ENCODE results near the gene GRAMD1A.
"Not testable (repeated sequence)": the region's sequence is repeated elsewhere in the genome, so short reads cannot be mapped to it uniquely, and the experiment has no call there.

Gene GRAMD1A

DNA sequence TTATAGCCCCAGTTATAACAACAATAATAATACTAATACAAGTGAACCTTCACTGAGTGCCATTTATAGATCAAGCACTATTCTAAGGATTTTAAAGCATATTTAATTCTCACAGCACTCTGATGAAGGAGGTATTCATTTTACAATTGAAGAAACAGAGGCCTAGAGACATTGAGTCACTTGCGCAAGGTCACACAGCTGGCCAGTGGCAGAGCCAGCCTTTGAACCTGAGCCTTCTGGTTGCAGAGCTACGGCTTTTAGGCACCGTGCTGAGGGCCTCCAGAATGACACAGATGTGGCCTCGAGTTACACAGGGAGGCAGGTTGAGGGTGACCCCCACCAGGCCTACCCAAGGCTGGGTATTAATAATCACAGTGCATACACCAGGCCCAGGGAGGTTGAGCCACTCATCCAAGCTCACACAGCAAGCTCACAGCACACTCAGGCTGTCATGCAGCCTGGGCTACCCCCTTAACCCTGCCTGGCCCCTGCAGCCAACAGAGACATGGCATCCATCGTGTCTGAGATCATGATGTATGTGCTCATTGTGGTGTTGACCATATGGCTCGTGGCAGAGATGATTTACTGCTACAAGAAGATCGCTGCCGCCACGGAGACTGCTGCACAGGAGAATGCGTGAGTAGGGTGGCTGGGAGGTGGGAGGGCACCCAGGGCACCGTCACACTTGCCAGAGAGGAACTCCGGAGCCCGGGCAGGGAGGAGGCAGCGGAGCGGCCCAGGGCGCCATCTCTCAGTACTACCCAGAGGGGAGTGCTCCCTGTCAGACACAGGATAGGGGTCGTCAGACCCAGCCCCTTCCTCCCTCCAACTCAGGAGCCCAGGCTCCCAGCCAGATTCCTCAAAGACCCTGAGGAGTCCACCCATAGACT is 38.7 kb downstream of the GRAMD1A start:
- DNase-seq: no peak

DNA sequence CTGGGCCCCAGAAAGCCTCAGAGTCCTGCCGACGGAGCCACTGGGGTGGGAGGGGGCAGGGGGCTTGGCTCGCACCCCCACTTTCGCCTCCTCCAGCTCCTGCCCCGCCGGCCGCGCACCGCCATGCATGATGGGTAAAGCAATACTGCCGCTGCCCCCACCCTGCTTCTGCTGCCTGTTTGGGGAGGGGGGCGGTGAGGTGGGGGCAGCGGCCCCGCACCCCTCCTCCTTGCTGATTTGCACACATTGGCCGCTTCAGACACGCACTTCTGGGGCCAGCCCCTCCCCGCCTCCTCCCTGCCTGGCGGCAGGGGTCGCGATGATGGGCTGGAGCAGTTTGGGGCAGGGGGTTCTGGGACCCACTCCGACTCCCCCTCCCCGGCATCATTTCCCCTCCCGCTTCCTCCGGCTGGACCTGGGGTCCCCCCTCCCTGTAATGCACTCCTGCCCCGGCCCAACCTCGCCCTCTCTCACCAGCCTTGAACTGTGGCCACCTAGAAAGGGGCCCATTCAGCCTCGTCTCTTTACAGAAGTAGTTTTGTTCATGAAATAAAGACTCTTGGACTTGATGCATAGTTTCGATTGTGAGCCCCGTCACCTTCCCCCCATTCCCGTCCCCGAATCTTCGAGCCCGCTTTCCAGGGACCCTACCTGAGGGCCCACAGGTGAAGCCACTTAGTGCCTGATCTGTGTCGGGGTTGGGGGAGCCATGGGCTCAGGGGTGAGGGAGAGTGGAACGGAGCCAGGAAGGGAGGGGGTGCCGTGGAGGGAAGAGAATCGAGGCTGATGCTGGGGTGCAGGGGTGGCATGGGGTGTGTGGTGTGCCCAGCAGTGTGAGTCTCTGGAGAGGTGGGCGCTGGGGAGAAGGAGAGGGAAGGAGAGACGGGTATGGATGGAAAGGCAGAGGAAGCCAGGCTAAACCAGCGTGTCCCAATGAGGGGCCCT is 40.0 kb downstream of the GRAMD1A start:
- DNase-seq: no peak

DNA sequence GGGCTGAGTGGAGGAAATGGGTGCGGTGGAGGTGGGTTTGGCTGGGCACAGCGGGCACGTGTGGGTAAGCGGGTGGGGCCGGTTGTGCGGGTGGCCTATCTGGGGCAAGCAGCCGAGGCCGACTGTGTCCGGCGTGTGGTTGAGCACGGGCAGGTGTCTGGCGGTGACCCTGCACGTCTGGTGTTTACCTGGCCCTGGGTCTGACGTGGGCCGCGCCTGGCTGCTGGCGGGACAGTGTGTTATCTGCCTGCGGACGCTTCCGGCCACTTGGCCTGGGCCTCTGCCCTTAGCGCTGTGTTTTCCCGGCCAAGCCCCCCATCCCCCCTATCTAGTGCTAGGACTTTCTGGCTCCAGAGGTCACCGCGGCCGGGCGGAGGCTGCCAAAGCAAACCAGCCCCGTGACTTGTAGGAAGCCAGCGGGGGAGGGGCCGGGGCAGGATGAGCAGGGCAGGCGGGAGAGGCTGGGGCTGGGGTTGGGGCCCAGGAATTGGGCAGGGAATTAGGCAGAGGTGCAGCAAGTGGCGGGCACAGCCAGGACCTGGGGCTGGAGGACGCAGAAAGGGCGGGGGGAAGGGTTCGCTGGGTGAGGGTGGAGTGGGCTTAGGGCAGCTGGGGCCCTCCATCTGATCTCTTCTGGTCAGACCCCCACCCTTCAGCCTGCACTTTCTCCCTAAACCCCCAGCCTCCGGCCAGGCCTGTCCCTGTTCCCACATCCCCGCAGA is 40.9 kb downstream of the GRAMD1A start:
- DNase-seq: peak in 2 of 4 experiments; percentile 9 to 21

DNA sequence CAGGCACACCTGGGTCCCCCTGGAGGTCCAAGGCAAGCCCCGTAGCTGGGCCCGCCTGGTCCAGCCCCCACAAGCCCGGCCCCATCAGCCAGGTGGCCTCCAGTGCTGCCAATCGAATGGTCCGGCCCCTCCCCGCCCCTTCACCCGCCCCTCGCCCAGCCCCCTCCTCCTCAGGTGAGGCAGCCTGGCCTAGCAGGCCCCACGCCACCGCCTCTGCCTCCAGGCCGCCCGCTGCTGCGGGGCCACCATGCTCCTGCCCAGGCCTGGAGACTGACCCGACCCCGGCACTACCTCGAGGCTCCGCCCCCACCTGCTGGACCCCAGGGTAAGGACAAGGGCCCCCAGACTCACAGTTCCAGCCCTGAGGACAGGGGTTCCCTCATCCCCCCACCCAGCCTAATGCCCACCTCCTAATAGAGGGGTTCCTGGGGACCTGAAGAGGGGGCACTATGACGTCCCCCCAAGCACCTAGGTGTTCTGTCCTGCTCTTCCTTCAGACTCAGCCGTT is 41.5 kb downstream of the GRAMD1A start, which contains the start of gene HPN:
Gene HPN, plus strand, starts transcription at position 174 of the 508 bp plus-strand sequence. CDS start 786 bp downstream, outside the sequence.
- DNase-seq: no peak

DNA sequence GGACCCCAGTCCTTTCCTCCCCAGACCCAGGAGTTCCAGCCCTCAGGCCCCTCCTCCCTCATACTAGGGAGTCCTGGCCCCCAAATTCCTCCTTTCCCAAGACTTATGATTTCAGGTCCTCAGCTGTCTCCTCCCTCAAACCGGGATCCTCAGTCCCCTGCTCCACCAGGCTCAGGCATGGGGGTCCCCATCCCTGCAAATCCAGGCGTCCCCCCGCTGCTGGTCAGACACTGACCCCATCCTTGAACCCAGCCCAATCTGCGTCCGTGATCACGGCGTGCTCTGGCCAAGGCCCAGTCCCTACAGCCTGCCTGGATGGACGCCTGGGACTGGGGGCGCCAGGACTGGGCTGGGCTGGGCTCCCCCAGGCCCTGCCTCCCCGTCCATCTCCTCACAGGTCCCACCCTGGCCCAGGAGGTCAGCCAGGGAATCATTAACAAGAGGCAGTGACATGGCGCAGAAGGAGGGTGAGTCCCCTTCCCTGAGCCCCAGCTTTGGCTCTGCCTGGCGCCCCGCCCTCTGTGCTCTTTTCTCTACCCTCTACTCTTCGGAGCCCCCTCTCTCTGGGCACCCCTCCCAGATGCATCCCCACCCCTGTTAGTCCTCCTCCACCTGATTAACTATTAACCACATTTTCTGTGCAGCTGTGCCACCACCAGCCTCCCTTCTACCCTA is 42.1 kb downstream of the GRAMD1A start:
- DNase-seq: no peak

DNA sequence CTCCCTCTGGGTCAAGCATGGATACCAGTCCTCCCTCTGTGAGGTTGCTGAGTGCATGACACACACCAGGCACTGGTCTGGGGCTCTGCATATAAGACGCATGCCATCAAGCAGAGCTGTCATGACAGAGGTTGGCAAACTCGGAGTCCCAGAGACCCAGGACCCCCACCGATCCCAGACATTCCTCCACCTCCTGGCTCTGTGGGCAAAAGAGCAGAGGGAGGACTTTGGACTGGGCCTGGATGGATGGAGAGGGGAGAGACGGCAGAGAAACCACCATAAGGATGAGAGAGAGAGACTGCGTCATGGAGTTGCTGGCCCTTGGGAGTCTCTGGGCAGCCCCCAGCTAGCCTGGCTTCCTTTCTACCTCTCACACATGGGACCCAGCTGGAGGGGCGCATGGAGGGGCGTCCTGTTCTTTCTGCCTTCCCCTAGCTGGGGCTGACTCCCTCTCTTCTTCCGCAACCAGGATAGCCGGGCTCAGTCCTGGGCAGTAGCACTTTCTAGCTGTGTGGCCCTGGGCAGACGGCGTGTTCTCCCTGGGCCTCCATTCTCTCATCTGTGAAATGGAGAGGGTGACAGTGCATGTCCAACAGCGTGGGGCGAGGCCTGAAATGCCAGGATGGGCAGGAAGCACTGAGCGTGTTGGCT is 43.0 kb downstream of the GRAMD1A start:
- DNase-seq: no peak

DNA sequence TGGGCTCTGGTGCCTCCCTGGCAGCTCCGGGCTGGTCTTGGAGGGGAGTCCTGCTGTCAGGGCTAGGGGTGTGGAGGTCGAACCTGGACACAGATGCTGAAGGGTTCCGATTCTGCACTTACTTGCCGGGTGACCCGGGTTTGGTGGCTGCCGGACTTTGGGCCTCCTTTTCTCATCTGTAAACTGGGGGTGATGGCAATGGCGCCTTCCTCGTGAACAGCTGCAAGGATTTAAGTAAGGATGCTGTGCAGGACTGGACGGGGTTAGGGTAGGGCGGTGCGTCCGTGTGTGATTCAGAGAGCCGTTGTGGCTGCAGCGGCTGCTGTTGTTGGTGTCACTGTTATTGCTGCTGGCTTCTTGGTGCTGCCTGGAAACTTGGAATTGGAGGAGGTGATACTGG is 43.8 kb downstream of the GRAMD1A start:
- no peak for DNase-seq

DNA sequence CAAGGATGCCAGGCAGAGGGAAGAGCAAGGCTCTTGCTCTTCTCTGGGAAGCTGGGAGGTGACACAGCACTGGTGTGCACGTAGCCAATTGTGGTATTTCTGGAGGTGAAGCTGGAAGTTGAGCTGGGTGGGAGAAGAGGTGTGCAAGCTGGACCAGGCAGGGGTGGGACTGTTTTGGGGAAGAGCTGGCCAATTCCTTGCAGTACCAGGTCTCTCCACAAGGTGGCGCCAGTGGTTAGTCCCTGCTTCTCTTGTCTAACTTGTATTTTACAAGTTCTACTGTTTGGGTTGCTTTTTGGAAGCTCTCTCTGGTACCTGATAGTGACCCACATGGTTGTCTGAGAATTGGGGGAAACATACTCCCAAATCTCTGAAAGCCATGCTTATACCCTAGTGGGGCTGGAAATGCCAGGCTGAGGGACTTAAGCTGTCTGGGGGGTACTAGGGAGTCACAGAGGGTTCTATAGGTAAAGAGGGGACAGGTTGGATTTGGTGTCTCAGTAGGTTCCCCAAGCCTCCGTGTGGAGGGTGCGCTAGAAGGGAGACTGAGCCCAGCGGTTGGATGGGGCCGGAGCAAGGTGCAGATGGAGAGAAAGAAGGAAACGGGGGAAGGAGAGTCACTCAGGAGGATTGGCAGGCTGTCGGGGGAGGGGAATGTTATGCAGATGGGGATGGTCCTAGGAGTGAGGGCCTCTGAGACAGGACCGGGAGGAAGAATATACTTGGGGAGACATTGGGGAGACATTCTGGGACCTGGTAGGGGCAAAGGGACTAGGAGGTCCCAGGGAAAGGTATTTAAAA is 44.4 kb downstream of the GRAMD1A start:
- peak in 3 of 4 experiments; percentile 34 to 51 (median 48) for DNase-seq

DNA sequence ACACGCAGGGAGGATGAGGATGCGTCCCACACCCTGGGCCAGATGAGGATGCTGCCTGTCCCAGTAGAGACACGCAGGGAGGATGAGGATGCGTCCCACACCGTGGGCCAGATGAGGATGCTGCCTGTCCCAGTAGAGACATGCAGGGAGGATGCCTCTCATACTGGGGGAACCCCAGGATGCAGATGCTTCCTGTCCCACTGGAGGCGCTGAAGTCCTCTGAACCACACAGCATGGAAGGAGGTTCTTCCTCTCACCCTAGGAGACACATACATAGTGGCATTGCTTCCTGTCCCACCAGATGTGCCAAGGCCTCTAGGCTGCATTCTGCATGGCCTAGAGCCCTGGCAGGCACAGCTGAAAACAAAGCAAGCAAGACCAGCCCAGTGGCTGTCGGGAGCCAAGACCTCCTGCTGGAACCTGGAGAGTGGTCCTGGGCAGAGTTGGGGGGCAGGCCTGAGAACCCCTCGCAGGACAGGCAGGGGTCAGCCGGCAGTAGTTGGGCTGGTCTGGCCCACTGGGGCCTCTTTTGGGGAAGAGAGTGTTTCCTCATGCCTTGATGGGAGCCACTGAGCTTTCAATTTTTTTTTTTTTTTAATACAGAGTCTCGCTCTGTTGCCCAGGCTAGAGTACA is 45.7 kb downstream of the GRAMD1A start:
- DNase-seq: peak in 1 of 4 experiments; percentile 14

DNA sequence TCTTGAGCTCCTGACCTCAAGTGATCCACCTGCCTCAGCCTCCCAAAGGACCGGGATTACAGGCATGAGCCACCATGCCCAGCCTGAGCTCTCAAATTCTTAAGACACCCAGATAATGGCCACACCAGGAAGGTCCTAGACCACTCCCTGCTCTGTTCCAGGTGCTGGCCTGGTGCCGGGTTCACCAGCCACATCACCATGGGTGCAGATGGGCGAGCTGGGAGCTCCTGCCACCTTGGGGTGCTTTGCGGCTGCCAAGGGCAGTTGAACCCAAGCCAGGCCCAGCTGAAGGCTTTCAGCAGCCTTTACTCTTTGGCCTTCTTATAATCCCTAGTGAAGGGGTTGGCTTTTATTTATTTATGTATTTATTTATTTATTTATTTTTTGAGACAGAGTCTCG is 46.3 kb downstream of the GRAMD1A start:
- no peak for DNase-seq

DNA sequence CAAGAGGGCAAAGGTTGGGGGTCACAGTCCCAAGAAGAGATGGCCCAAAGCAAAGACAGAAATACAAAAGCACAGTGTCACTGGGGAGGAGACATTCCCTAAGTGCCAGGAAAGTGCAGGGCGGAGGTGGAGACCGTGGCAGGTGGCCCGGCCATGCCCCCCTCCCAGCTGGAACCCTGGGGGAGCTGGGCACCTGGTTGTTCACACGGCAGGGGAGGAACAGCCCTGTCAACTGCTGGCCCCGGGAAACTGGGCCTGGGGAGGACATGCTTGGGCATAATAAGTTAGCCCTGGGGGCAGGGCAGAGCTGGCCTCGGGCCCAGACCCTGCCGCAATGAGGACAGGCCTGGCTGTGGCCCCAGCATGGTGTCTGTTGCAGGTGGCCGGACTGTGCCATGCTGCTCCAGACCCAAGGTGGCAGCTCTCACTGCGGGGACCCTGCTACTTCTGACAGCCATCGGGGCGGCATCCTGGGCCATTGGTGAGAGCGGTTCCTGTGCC is 48.8 kb downstream of the GRAMD1A start:
- no peak for DNase-seq

DNA sequence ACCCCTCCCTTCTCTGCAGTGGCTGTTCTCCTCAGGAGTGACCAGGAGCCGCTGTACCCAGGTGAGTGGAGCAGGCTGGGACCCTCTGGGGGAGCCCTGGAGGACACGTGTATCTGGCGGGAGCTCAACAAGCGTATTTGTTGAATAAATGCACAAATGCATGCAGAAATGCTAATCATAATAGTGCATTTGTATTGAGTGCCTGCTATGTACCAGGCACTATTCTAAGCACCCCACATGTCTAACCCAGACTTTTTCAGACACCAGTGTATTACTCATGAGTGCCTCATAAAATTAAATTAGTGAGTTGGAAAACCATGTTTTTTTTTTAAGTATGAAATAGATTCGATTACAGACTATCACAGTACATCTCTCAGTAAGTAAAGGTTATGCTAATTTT is 49.3 kb downstream of the GRAMD1A start:
- no peak for DNase-seq

DNA sequence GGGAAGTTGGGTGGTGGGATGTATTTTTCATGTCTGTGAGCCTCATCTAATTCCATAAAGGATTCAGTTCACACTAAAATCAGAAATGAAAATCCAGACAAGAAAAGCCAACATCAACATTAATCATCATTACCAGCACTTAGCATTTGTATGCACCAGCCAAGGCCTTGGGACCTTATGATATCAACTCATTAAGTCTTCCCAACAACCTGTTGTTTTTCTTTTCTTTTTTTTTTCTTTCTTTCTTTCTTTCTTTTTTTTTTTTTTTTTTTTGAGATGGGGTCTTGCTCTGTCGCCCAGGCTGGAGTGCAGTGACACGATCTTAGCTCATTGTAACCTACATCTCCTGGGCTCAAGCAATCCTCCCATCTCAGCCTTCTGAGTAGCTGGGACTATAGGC is 50.5 kb downstream of the GRAMD1A start:
- DNase-seq: not testable (repeated sequence)

DNA sequence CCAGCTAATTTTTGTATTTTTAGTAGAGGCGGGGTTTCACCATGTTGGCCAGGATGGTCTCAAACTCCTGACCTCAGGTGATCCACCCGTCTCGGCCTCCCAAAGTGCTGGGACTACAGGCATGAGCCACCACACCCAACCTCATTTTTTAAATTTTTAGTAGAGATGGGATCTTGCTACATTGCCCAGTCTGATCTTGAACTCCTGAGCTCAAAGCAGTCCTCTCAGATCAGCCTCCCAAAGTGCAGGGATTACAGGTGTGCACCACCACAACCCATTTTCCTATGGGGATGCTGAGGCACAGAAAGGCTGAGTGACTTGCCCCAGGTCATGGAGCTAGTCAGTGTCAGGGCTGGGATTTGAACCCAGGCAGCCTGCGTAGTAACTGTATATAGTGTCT is 51.1 kb downstream of the GRAMD1A start:
- not testable (repeated sequence) for DNase-seq

DNA sequence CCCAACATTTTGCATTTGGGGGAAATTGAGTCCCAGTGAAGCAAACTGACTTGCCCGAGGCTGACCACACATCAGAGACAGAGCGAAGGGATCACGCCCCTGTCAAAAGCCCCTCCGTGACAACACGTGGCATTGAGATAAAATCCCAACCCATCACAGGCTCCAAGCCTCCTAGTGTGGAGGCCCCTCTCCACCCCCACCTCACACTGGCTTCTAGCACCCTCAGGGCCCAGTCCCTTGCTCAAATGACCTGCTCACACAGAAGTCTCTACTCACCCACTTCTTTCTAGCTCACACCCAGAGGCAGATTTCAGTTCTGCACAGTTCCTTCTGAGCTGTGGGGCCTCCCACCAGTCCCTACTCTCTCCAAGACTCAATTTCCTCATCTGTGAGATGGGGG is 51.7 kb downstream of the GRAMD1A start:
- no peak for DNase-seq

DNA sequence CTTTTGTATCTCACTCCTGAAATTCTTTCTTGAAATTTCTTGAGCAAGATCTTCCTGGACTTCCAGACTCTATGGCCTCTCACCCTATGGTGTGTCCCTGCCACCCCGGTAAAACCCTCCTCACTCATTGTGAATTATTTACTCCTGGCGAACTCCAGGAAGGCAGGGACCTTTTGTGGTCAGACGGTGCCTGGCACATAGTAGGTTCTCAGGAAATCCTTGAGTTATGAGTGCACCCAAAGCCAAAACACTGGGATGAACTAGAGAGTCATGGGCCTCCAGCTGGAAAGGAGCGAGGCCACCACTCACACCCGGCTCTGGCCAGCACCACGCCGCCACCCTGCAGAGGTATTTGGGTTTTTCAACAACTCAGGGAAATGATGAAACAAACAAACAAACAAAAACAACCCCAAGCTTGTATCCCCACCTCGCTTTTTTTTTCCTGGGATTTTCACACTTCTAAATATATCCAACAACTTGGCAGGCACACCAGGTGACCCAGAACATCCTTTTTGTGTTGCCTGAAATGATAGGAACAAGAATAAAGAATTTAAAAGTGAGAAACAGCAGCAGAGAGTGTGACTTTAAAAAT is 52.6 kb downstream of the GRAMD1A start:
- DNase-seq: no peak

DNA sequence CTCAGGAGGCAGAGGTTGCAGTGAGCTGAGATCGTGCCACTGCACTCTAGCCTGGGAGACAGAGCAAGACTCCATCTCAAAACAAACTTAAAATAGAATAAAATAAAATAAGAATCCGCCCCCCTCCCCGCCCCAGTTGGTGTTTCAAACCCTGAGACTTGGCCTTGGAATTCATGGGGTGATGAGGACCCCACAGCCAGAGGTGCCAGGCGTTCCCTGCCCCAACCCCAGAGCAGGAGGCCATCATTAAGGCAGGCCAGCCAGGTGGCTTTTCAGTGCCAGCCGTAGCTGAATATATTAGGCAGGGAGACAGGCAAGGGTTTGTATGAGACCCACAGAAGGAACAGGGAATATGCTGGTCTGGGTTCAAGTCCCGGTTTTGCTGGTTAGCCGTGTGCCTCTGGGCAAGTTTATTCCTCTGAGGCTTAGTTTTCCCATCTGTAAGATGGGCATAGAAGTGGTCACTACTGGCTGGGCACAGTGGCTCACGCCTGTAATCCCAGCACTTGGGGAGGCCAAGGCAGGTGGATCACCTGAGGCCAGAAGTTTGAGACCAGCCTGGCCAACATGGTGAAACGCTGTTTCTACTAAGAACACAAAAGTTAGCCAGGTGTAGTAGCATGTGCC is 53.7 kb downstream of the GRAMD1A start:
- DNase-seq: no peak

DNA sequence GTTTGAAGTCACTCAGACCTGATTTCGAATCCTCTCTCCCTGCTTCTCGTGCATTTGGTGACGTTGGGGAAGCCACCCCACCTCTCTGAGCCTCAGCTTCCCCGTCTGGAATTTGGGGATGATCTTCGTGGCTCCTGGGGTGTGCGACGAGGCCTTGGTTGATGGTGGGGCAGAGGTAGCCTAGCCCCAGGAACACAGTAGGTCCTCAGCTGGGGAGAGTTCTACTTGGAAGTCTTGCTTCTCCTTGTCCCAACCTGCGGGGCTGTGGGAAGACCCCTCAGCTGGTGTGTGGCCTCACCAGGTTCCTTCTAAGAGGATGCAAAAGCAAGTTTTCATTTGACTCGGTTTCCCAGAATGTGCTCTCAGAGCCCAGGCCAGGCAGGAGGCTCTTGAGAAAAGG is 54.5 kb downstream of the GRAMD1A start:
- no peak for DNase-seq

DNA sequence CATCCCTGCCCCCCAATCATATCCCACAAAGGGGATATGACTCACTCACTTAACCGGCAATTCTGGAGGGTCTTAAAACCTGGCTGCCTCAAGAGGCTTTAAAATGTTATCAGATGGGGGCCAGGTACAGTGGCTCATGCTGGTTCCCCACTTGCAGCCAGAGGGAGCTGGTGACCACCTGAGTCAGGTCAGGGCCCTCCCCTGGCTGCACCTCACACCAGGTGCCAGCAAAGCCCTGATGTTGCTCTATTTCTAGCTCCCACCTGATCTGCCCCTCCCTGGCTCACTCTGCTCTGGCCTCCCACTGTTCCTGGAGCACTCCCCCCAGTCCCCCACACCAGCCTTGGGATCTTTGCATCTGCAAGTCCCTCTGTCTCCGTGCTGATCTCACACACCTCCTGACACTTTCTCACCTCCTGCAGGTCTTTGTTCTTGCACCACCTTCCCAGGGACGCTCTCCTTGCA is 55.6 kb downstream of the GRAMD1A start:
- DNase-seq: no peak
